HCT116 (cell line): ENCODE results near the gene CLIP2. TPM values are rescaled to one million over a fixed set of nuclear protein-coding genes. Genes with fewer than 3 reads are reported as not detected.

Experiments
- ATAC-seq: fragments of 200-7000 bp; cut with Tn5 transposase; 2 replicates; pipeline ENCODE4 v1.9.1; 2020; ENCODE audit warnings: mild to moderate bottlenecking, moderate library complexity
- BruUV-seq: library from RNA; stranded (reverse); fragments of 400-500 nt; replicated peaks from 2 replicates; lab custom pipeline; 2021; lab: Mats Ljungman, UMichigan
- CTCF ChIA-PET: fragments of 300-600 bp; sonication (Branson Sonifier 250); formaldehyde crosslinking; loops from one replicate; lab custom pipeline; 2021; ENCODE audit warnings: antibody characterized with exemption; lab: Charles Lee
- POLR2A ChIA-PET: fragments of 300-600, 350-600 bp; sonication (Branson Sonifier 250); formaldehyde crosslinking; loops from one replicate; lab custom pipeline; 2021; ENCODE audit warnings: antibody characterized with exemption; lab: Charles Lee
- RAD21 ChIA-PET, 2 experiments: fragments of 300-600 bp; sonication (Branson Sonifier 250); formaldehyde crosslinking; loops; one replicate each; lab custom pipeline; 2023; ENCODE audit warnings: low total read pairs in 2 of 2; ENCODE audit not compliant: uncharacterized antibody in 2 of 2, unreplicated experiment in 2 of 2, low non-redundant PET in 1 of 2; lab: Charles Lee
- DNase-seq: peaks from one replicate; pipeline ENCODE4 v3.0.0-alpha.2; 2010; ENCODE audit warnings: low read depth, low spot score
- H2AFZ ChIP-seq: fragments of 200-600 bp; shearing (Covaris generic), sonication (generic); 2 replicates; pipeline ENCODE4 v1.6.1; 2017; ENCODE audit warnings: low read depth, mixed run types, mixed read lengths, antibody characterized with exemption, low read length; ENCODE audit not compliant: poor library complexity, severe bottlenecking
- H3K27ac ChIP-seq: 2 replicates; pipeline ENCODE4 v1.5.1; 2012; ENCODE audit warnings: low read depth, low read length
- H3K27me3 ChIP-seq: fragments of 200-600 bp; sonication (generic); 2 replicates; pipeline ENCODE4 v1.6.1; 2016; ENCODE audit warnings: mixed run types, low read length, mixed read lengths; ENCODE audit not compliant: insufficient read depth
- H3K36me3 ChIP-seq, 2 experiments: fragments of 200-500 bp in 1 of 2; fragments of 200-600 bp in 1 of 2; sonication (Bioruptor generic) in 1 of 2; sonication (generic) in 1 of 2; 2 replicates each; pipeline versions ENCODE4 v1.5.1 to v1.6.1; 2014 to 2016; ENCODE audit warnings: low read length in 2 of 2, inconsistent platforms in 1 of 2, mixed read lengths in 1 of 2, mixed run types in 1 of 2; ENCODE audit not compliant: insufficient read depth in 2 of 2, control insufficient read depth in 1 of 2
- H3K4me1 ChIP-seq, 2 experiments: fragments of 200-600 bp in 1 of 2; sonication (generic) in 1 of 2; 2 replicates each; pipeline versions ENCODE4 v1.5.1 to v1.6.1; 2012 to 2017; ENCODE audit warnings: low read length in 2 of 2, inconsistent platforms in 1 of 2, mild to moderate bottlenecking in 1 of 2, mixed read lengths in 1 of 2, mixed run types in 1 of 2, moderate library complexity in 1 of 2; ENCODE audit not compliant: insufficient read depth in 2 of 2, control insufficient read depth in 1 of 2
- H3K4me2 ChIP-seq: fragments of 200-600 bp; sonication (generic); 2 replicates; pipeline ENCODE4 v1.6.1; 2017; ENCODE audit warnings: mixed run types, low read length, mixed read lengths
- H3K4me3 ChIP-seq, 2 experiments: fragments of 200-600 bp in 1 of 2; sonication (generic) in 1 of 2; replicated peaks in 1 of 2; 2 replicates each; pipeline ENCODE4 v1.5.1; 2011 to 2016; ENCODE audit warnings: low read length in 2 of 2, control low read depth in 1 of 2, low read depth in 1 of 2, mild to moderate bottlenecking in 1 of 2, mixed read lengths in 1 of 2, mixed run types in 1 of 2
- H3K79me2 ChIP-seq: fragments of 200-600 bp; sonication (generic); 2 replicates; pipeline ENCODE4 v1.6.1; 2017; ENCODE audit warnings: mild to moderate bottlenecking, mixed run types, low read length, moderate library complexity, mixed read lengths; ENCODE audit not compliant: insufficient read depth
- H3K9ac ChIP-seq: fragments of 200-600 bp; sonication (generic); 2 replicates; pipeline ENCODE4 v1.6.1; 2016; ENCODE audit warnings: low read length, mixed read lengths
- H3K9me2 ChIP-seq: fragments of 200-600 bp; sonication (generic), shearing (Covaris generic); 2 replicates; pipeline ENCODE4 v1.6.1; 2017; ENCODE audit warnings: mixed run types, mild to moderate bottlenecking, moderate library complexity; ENCODE audit not compliant: insufficient read depth
- H3K9me3 ChIP-seq, 2 experiments: fragments of 200-500 bp in 1 of 2; fragments of 200-600 bp in 1 of 2; sonication (Bioruptor generic) in 1 of 2; sonication (generic) in 1 of 2; 2 replicates each; pipeline ENCODE4 v1.6.1; 2014 to 2017; ENCODE audit warnings: low read length in 2 of 2, mixed read lengths in 2 of 2, inconsistent platforms in 1 of 2, low read depth in 1 of 2, mild to moderate bottlenecking in 1 of 2, mixed run types in 1 of 2, moderate library complexity in 1 of 2; ENCODE audit not compliant: control insufficient read depth in 1 of 2, insufficient read depth in 1 of 2
- H4K20me1 ChIP-seq: fragments of 200-600 bp; sonication (generic), shearing (Covaris generic); 2 replicates; pipeline ENCODE4 v1.6.1; 2017; ENCODE audit warnings: mixed run types, mild to moderate bottlenecking, moderate library complexity; ENCODE audit not compliant: insufficient read depth
- ATF3 ChIP-seq: IDR thresholded peaks from 2 replicates; pipeline ENCODE4 v1.6.1; 2012
- CBX3 ChIP-seq: IDR thresholded peaks from 2 replicates; pipeline ENCODE4 v1.6.1; 2012; ENCODE audit warnings: low read depth
- CEBPB ChIP-seq: IDR thresholded peaks from 2 replicates; pipeline ENCODE4 v1.6.1; 2012; ENCODE audit warnings: low read depth
- CTCF ChIP-seq, 3 experiments: fragments of 200-600 bp in 1 of 3; sonication (generic) in 1 of 3; IDR thresholded peaks in 2 of 3; conservative IDR thresholded peaks in 1 of 3; 2 replicates each; pipeline ENCODE4 v1.5.1; 2012 to 2017; ENCODE audit warnings: low read depth in 2 of 3, low read length in 2 of 3, antibody characterized with exemption in 1 of 3, borderline replicate concordance in 1 of 3, control low read depth in 1 of 3, mild to moderate bottlenecking in 1 of 3, mixed read lengths in 1 of 3, mixed run types in 1 of 3, moderate library complexity in 1 of 3; ENCODE audit not compliant: insufficient read depth in 1 of 3
- EGR1 ChIP-seq: IDR thresholded peaks from 2 replicates; pipeline ENCODE4 v1.6.1; 2012; ENCODE audit warnings: low read depth
- ELF1 ChIP-seq: IDR thresholded peaks from 2 replicates; pipeline ENCODE4 v1.6.1; 2012; ENCODE audit warnings: low read depth, borderline replicate concordance
- EZH2phosphoT487 ChIP-seq: fragments of 200-600 bp; IDR thresholded peaks from 2 replicates; pipeline ENCODE4 v1.6.1; 2018; ENCODE audit warnings: antibody characterized with exemption, borderline replicate concordance
- FOSL1 ChIP-seq: IDR thresholded peaks from 2 replicates; pipeline ENCODE4 v1.6.1; 2012; ENCODE audit warnings: low read depth
- JUND ChIP-seq: IDR thresholded peaks from 2 replicates; pipeline ENCODE4 v1.6.1; 2012
- MAX ChIP-seq: IDR thresholded peaks from 2 replicates; pipeline ENCODE4 v1.6.1; 2012
- POLR2A ChIP-seq: IDR thresholded peaks from 2 replicates; pipeline ENCODE4 v1.7.0; 2011; ENCODE audit warnings: borderline replicate concordance; ENCODE audit not compliant: insufficient read depth, insufficient read length; ENCODE audit errors: extremely low read depth
- REST ChIP-seq: IDR thresholded peaks from 2 replicates; pipeline ENCODE4 v1.6.1; 2012; ENCODE audit warnings: low read depth
- SP1 ChIP-seq: IDR thresholded peaks from 2 replicates; pipeline ENCODE4 v1.6.1; 2012; ENCODE audit warnings: low read depth
- SRF ChIP-seq: IDR thresholded peaks from 2 replicates; pipeline ENCODE4 v1.6.1; 2012; ENCODE audit warnings: low read depth
- TCF7L2 ChIP-seq: IDR thresholded peaks from 2 replicates; pipeline ENCODE4 v1.7.0; 2011; ENCODE audit warnings: borderline replicate concordance, inconsistent platforms; ENCODE audit not compliant: insufficient read depth, insufficient read length; ENCODE audit errors: extremely low read depth
- YY1 ChIP-seq: IDR thresholded peaks from 2 replicates; pipeline ENCODE4 v1.6.1; 2011; ENCODE audit warnings: low read length, low read depth, moderate library complexity, mild to moderate bottlenecking; ENCODE audit not compliant: insufficient replicate concordance; ENCODE audit errors: extremely low read depth
- ZFX ChIP-seq: fragments of 450-650 bp; IDR thresholded peaks from 2 replicates; pipeline ENCODE4 v1.6.1; 2017
- ZNF274 ChIP-seq: fragments of 200-500 bp; sonication (Bioruptor generic); IDR thresholded peaks from 2 replicates; pipeline ENCODE4 v1.6.1; 2014; ENCODE audit warnings: mild to moderate bottlenecking, low read depth, low read length, inconsistent platforms
- intact Hi-C: fragments of 100-400 bp; cut with micrococcal nuclease; formaldehyde crosslinking; loops from 2 replicates; pipeline ENCODE4 v1.10.0; 2022
- total RNA-seq: library from RNA; stranded (reverse); gene quantifications from one replicate; pipeline ENCODE4 v1.2.1, GENCODE V29; 2021; ENCODE audit not compliant: unreplicated experiment

Gene CLIP2
- total RNA-seq, 1 experiment from 2014 or later, result 40.1 TPM

- ATAC-seq (no peak), DNase-seq (no peak)
- no peak for TF ChIP-seq EGR1
- no peak for TF ChIP-seq EZH2phosphoT487
- no peak for TF ChIP-seq ATF3
- no peak for TF ChIP-seq ZNF274
- TF ChIP-seq MAX, result no peak
- no peak for TF ChIP-seq SRF
- TF ChIP-seq ELF1, result no peak
- TF ChIP-seq JUND, result no peak
- TF ChIP-seq CTCF (IDR thresholded peaks at IDR 0.05 in 2 of 3, conservative IDR thresholded peaks at IDR 0.05 in 1 of 3; ENCODE audit: borderline replicate concordance in 1 of 3, insufficient read depth in 1 of 3, low read depth in 2 of 3, low read length in 2 of 3), result no peak
- TF ChIP-seq TCF7L2, result no peak
- no peak for TF ChIP-seq YY1
- no peak for TF ChIP-seq SP1
- TF ChIP-seq REST, result no peak
- no peak for TF ChIP-seq ZFX
- no peak for TF ChIP-seq FOSL1
- TF ChIP-seq CBX3, result no peak
- no peak for TF ChIP-seq CEBPB
- TF ChIP-seq POLR2A, result no peak
- no peaks in the 10 kb centered on the region for H3K9me3 ChIP-seq
- RAD21 ChIA-PET, result no interaction called here
- H4K20me1 ChIP-seq, result no peaks in the 10 kb centered on the region
- no peaks in the 10 kb centered on the region for H3K4me1 ChIP-seq
- no peak overlapping the region for H3K4me3 ChIP-seq
- intact Hi-C loops, result no loop called here
- CTCF ChIA-PET, result interaction anchor here (0.6 kb wide), 1 partner anchor 131 kb away, joined by 10 read pairs; no protein-coding TSS in a partner anchor
- H3K36me3 ChIP-seq, result no peaks in the 10 kb centered on the region; a peak in 1 of 4 replicates
- H3K27ac ChIP-seq, result no peak overlapping the region
- H3K4me2 ChIP-seq, result no peak overlapping the region
- no peaks in the 10 kb centered on the region for H3K79me2 ChIP-seq
- H3K27me3 ChIP-seq, result no peaks in the 10 kb centered on the region
- H3K9ac ChIP-seq, result no peak overlapping the region
- POLR2A ChIA-PET, result no interaction called here
- BruUV-seq, result no TSS peak
- no peaks in the 10 kb centered on the region for H3K9me2 ChIP-seq
- no peak overlapping the region for H2AFZ ChIP-seq
Measured at GRCh38 chr7:74332373-74333176, 43.4 kb downstream of the CLIP2 start.
